Limb (tissue), 2 donors: ENCODE results near the gene CTSD.

Source experiments
- DNase-seq, 2 donors: peaks; one replicate each; pipeline ENCODE4 v3.0.0-alpha.2; 2016; ENCODE audit errors: extremely low spot score in 2 of 2

CTSD gene

GRCh38 chr11:1756791-1757771, 6.6 kb downstream of the CTSD start:
- DNase-seq: no peak

- no peak for DNase-seq
These were observed 7.8 kb downstream of the CTSD start for GRCh38 chr11:1755692-1756561.

GRCh38 chr11:1755344-1755691, 8.4 kb downstream of the CTSD start:
- no peak for DNase-seq

GRCh38 chr11:1754376-1755150, 9.2 kb downstream of the CTSD start:
- no peak for DNase-seq

DNA sequence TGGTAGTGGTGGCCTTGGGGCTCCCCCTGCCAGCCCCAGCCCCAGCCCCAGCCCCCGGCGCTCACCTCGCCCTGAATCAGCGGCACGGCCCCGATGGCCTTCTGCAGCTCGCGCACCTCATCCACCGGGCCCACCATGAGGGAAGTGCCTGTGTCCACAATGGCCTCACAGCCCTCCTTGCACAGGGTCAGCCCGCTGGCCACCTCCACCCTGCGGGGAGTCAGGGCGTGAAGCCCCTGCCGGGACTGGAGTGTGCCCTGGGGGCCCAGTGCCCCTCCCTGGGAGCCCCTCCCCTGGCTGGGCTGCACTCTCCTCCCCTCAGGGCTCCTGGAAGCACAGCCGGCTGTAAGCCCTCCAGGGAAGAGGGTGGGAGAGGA, 9.8 kb downstream of the CTSD start:
- no peak for DNase-seq

DNA sequence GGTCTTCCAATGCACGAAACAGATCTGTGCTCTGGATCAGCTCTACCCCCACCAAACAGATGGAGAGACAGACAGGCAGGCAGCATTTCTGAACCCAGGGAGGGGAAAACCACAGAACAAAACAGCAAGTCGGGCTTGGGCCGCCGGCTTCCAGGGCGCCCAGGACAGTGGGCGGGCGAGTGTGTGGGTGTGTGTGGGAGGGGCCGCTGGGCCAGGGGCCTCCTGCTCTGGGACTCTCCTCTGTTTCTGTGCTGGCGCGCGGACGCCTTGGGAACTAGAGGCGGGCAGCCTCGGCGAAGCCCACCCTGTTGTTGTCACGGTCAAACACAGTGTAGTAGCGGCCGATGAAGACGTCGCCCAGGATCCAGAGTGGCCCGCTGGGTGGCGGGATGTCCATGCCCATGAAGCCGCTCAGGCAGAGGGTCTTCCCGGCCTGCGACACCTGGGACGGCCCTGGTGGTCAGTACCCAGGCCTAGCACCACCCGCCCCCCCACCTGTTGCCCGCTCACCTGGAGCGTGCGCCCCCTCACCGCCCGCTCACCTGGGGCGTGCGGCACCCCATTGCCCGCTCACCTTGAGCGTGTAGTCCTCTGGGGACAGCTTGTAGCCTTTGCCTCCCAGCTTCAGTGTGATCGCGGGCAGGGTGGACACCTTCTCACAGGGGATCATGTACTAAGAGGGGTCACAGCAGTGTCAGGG, 10.3 kb downstream of the CTSD start:
- no peak for DNase-seq

- no peak for DNase-seq
These were observed 10.9 kb downstream of the CTSD start for GRCh38 chr11:1752907-1753228.

DNA sequence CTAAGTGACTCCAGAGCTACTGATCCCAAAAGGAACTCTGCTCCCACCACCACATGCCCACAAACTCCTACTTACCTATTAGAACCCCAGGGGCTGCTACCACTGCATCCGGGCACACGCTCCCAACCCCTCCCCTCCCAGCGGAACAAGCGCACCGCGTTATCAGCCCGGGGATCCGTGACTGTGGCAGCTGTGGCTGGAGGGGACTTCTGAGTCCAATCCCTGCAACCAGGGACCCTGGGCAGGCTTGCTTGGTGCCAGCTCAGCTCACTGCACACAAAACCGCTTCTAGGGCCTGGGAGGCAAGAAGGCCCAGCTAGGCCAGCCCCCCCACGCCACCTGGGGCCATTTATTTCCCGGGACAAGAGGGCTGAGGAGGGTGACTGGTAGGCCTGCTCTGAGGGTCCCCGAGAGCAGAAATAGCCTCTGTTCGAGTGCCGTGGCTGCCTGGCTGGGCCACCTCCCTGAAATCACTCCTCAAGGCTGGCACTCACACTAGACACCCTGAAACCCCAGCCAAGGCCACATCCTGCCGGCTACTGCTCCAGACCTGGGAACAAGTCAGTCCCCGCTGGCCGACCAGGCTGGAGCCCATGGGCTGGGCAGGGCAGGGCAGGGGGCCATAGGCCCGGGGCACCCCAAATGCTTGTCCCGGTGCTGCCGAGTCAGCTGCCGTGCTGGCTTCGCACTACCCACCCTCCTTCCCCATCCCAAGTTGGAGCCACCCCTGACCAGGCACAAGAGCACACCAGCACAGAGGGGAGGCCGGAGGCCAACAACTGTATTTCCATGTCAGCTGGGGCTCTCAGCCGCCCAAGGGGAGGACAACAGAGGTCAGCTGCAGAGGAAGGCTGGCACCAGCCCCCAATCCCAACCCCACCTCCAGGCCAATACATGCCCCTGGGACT, 11.5 kb downstream of the CTSD start:
- DNase-seq: no peak

DNA sequence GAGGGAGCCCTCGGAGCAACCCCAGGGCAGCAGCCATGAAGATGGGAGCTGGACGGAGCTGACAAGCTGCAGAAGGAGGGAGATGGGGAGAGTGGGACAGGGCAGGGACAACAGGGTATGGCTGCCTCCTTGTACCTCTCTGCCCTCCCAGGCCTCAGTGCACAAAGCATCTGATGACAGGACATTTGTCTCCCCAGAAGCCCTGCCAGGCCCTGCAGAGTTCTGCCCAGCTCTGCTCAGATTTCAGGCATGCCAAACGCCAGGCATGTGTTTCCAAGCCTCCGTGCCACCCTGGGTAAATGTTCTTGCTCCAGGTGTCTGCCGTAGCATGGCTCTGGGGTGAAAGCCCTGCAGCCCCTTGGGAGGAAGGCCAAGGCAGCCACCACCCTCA, 12.2 kb downstream of the CTSD start:
- no peak for DNase-seq

DNA sequence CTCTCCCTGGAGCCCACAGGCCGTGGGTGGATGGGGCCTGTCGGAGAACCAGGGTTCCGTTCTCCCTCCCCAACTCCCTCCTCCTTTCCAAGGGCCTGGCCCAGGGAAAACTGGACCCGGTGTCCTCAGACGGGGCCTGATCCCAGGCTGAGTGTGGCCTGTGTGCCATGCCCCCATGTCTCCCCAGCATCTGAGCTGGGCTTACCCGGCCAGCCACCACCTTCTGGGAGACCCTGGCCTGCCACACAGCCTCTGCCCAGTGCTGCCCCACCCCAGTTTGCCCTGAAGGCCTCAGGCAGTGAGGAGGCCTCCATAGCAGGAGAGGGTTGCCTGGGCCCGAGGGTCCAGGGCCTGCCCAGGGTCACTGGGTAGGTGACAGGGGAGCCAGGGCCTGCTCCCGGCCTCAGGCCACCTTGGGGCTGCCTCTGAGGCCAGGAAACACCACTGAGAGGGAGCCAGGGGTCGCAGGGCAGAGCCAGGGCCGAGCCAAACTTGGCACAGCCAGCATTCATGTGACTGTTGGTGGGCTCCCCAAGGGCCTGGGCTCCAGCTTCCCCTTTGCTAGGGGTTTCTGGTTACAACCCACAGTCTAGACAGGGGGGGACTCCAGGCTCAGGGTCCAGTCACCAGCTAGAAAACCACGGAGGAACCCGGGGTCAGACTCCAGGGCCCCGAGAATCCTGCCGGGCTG, 12.7 kb downstream of the CTSD start:
- DNase-seq: no peak

DNA sequence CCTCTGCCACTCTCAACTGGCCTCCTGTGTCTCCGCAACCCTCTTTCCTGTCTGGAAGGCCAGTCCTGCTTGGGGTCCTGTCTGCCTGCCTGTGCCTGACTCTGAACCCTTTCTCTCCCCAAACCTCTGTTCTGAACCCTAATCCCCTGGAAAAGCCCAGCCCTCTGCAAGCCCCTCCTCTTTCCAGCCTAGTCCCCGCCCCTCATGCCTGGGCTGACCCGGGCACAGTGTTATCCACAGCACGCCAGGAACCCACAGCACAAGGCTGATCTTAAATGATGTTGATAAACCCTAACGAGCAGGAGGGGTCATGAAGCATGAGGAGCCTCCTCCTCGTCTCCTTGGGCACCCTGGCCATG, 13.3 kb downstream of the CTSD start, which contains the start of gene IFITM10:
IFITM10 (minus strand) TSS at position 115 of the 359 bp plus-strand sequence. CDS start 153 bp downstream, outside the sequence.
- DNase-seq: no peak

DNA sequence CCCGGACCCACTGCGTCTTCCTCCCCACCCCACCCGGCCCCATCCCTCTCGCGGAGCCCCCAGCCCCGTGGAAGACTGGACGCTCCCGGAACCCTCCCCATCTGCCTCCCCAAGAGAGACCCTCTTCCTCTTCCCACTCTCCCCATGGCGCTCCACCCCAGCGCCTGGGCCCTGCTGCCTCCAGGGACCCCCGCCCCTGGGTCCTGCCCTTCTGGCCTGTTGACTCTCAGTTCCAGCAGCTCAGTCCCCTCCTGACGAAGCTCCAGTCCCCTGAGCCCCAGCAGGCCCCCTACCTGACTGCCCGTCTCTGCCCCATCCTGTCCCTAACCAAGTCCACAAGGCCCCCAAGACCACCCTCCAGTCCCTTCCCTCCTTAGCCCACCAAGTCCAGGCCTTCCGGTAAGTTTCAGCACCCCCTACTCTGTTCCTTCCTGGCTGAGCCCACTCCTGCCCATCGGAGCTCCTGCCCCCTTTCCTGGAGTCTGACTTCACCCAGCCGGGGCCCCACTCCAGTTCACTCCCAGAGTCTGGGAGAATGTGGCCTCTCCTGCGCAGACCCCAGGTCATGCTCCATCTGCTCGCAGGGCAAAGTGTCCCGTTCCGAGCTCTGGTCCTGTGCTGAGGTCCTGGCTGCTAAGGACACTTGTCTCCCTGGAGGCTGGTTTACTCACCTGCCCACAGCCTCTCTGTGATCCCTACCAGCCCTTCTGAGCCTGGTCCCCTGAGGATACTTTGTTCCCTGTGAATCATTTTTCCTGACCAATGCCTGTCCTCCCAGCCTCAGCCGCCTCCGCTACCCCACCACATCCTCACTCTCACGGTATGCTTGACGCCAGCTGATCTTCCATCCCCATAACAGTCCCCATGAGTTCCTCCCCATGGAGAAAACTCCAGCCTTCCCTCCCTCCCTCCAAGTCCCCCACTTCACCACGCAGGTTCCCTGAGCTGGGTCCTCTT, 14.1 kb downstream of the CTSD start:
- DNase-seq: no peak

GRCh38 chr11:1748636-1749394, 14.9 kb downstream of the CTSD start:
- no peak for DNase-seq

DNA sequence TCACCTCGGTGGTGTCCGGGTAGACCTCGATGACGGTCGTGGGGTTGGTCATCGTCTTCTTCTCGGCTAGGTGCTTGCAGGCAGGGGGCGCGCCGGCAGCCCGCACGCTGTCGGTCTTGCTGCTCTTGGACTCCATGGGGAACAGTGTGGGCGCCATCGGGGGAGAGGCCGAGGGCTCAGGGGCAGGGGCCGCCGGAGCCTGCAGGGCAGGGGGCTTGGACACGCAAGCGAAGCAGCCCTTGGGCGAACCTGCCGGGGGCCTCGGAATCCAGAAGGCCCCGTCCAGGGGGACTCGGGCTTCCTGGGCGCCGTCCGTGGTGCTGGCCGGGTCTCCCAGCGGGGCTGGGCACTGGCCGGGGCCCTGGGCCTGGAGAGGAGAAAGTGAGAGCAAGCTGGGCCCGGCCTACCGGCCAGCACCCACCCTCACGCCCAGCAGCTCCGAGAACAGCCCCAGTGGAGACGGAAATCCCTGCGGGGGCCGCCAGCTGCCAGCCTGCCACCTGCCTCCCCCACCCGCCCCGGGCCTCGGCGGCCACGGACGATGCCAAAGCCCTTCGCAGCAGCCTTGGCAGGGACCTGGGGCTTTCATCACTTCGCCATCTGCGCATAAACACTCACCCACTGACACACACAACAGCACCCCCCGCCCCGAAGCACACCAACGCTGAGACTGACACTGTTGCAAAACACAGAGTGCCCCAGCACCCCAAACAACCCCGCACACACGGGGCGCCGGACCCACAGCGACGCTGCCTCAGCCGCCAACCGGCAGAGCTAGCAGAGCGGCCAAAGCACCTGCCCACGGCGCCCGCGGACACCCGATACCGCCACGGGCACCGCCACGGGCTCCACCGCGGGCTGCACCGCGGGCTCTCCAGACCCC, 15.7 kb downstream of the CTSD start:
- no peak for DNase-seq

- no peak for DNase-seq
These were observed 16.6 kb downstream of the CTSD start for GRCh38 chr11:1746956-1747752.

DNA sequence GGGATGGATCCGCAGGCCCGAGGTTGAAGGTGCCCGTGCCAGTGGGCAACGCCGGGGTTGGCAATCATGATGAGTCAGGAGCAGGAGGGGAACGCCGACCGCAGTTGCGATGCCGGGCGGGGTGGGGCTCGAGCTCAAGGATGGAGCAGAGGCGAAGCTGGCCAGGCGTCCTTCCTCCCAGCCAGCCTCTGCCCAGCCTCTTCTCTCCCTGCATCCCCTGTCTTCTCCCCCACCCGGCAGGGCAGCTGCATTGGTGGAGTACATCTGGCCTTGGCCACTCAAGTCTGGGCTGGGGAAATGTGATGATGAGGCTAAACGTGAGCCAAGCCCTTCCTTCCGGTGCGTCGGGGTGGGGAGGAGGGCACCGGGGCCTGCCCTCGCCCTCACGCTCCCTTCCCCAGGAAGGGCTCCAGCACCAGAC, 17.2 kb downstream of the CTSD start:
- DNase-seq: no peak
